H1 (cell line): Measurements from ENCODE around the gene PDE3A. TPM values are rescaled to one million over a fixed set of nuclear protein-coding genes. Genes with fewer than 3 reads are reported as not detected.

Experiments
- SP2 ChIP-seq: IDR thresholded peaks from 2 replicates; pipeline ENCODE4 v1.6.1; 2012; ENCODE audit warnings: mild to moderate bottlenecking, low read length, inconsistent platforms
- polyA plus RNA-seq, 7 experiments: library from polyadenylated mRNA; depleted of rRNA in 3 of 7; stranded (reverse) in 5 of 7; unstranded in 2 of 7; fragments of >200 nt in 5 of 7; fragments of 200-250 nt in 2 of 7; gene quantifications; 1 replicate in 5 of 7; 2 replicates in 1 of 7; 4 replicates in 1 of 7; pipeline versions ENCODE4 v1.2.1 to v1.2.3, GENCODE V29; 2011 to 2013; ENCODE audit warnings: missing spikeins in 2 of 7, mixed read lengths in 2 of 7
- total RNA-seq: library from RNA; stranded (reverse); fragmentation: NEBNext Ultra II Directional; extraction: Animal tissue kit (Norgen Biotek cat#: 25700); gene quantifications from 2 replicates; pipeline ENCODE4 v1.2.1, GENCODE V29; 2021

PDE3A gene
- total and polyA plus RNA-seq, 2 of the 8 experiments (the other 6 are each of a cell fraction or from before 2014, with no cell fraction given), result 1.4 to 3.4 TPM

- TF ChIP-seq SP2, result no peak
- TF ChIP-seq, all 59 proteins: peak for 0
Measured at GRCh38 chr12:20631711-20632110, 263.4 kb downstream of the PDE3A start (continued).
